ENCODE measurements around the gene IGFN1. TPM values are rescaled to one million over a fixed set of nuclear protein-coding genes. Genes with fewer than 3 reads are reported as not detected.

IGFN1 gene
- total and polyA plus RNA-seq, 2 of the 8 experiments (the other 6 are each of a cell fraction or from before 2014, with no cell fraction given) = not detected

- POLR2A ChIA-PET (ENCODE audit: partially characterized antibody) = interaction anchor here (1.0 kb wide), 1 partner anchor 53 kb away, joined by 4 read pairs; no protein-coding TSS in a partner anchor
- Histone ChIP-seq H3K4ac (replicated peaks; ENCODE audit: insufficient read length, low read depth, low read length) (no peak overlapping the region), H4K5ac (ENCODE audit: insufficient read length, low read depth, low read length) (no peak overlapping the region), H3K4me3 (ENCODE audit: extremely low read depth in 1 of 4, insufficient read depth in 2 of 4, low read depth in 3 of 4, low read length in 4 of 4) (no peak overlapping the region), H4K91ac (replicated peaks; ENCODE audit: insufficient read length, low read length) (no peak overlapping the region), H2BK5ac (ENCODE audit: low read depth, low read length) (no peak overlapping the region), H2BK20ac (ENCODE audit: low read length) (no peak overlapping the region), H3K14ac (ENCODE audit: insufficient read length) (no peak overlapping the region), H3K56ac (replicated peaks; ENCODE audit: insufficient read length, low read depth, low read length) (no peak overlapping the region), H3K4me1 (replicated peaks in 1 of 4; ENCODE audit: control insufficient read depth in 3 of 4, insufficient read depth in 4 of 4, low read length in 3 of 4) (no peaks in the 10 kb centered on the region), H3K79me2 (ENCODE audit: control insufficient read depth in 1 of 2, insufficient read depth in 2 of 2, low read length in 2 of 2) (no peaks in the 10 kb centered on the region), H3K9ac (replicated peaks in 1 of 4; ENCODE audit: extremely low read depth in 1 of 4, low read depth in 3 of 4, low read length in 3 of 4) (no peak overlapping the region), H2BK120ac (replicated peaks; ENCODE audit: low read depth, low read length) (no peak overlapping the region), H3K23ac (ENCODE audit: insufficient read length) (no peak overlapping the region), H3K4me2 (ENCODE audit: insufficient read depth in 1 of 2, low read depth in 2 of 2, low read length in 2 of 2) (no peak overlapping the region), H3K79me1 (ENCODE audit: low read depth, low read length) (no peaks in the 10 kb centered on the region), H2BK12ac (ENCODE audit: low read depth, low read length) (no peak overlapping the region), H2AK5ac (ENCODE audit: low read depth, low read length) (no peak overlapping the region), H3K27me3 (replicated peaks in 1 of 4; ENCODE audit: control insufficient read depth in 3 of 4, extremely low read depth in 1 of 4, insufficient read depth in 3 of 4, low read length in 3 of 4) (no peaks in the 10 kb centered on the region), H4K20me1 (replicated peaks in 1 of 2; ENCODE audit: control insufficient read depth in 1 of 2, insufficient read depth in 2 of 2, low read length in 2 of 2) (no peaks in the 10 kb centered on the region), H3K18ac (ENCODE audit: extremely low read depth, low read length) (no peak overlapping the region; the same call in 1 of the 2 replicates), H3K27ac (ENCODE audit: low read depth, low read length) (no peak overlapping the region), H3K36me3 (ENCODE audit: control insufficient read depth in 2 of 4, insufficient read depth in 4 of 4, low read length in 3 of 4) (no peaks in the 10 kb centered on the region), H3K23me2 (ENCODE audit: low read depth, low read length) (no peaks in the 10 kb centered on the region), H4K8ac (ENCODE audit: extremely low read depth, insufficient read depth, low read length) (no peak overlapping the region), H2BK15ac (ENCODE audit: low read length) (no peak overlapping the region), H2AFZ (ENCODE audit: low read length) (no peak overlapping the region), H3K9me3 (ENCODE audit: insufficient read depth in 2 of 2, low read depth in 1 of 2, low read length in 1 of 2) (no peaks in the 10 kb centered on the region)
- TF ChIP-seq RFX5 (IDR thresholded peaks at IDR 0.05; ENCODE audit: borderline replicate concordance, low read depth, low read length) (no peak), SP4 (IDR thresholded peaks at IDR 0.05; ENCODE audit: low read length) (no peak), SIRT6 (IDR thresholded peaks at IDR 0.05; ENCODE audit: low read length) (no peak), CEBPB (IDR thresholded peaks at IDR 0.05; ENCODE audit: low read depth, low read length) (no peak), RBBP5 (IDR thresholded peaks at IDR 0.05; ENCODE audit: borderline replicate concordance, low read depth, low read length) (no peak), SRF (IDR thresholded peaks at IDR 0.05; ENCODE audit: low read depth, low read length) (no peak), HDAC2 (IDR thresholded peaks at IDR 0.05; ENCODE audit: borderline replicate concordance in 1 of 2, low read depth in 2 of 2, low read length in 2 of 2) (no peak), FOSL1 (IDR thresholded peaks at IDR 0.05; ENCODE audit: insufficient read depth, low read depth, low read length) (no peak), SIN3A (conservative IDR thresholded peaks at IDR 0.05 in 1 of 2, IDR thresholded peaks at IDR 0.05 in 1 of 2; ENCODE audit: low read depth in 1 of 2, low read length in 2 of 2) (no peak)
- TF ChIP-seq, protein P1, sequence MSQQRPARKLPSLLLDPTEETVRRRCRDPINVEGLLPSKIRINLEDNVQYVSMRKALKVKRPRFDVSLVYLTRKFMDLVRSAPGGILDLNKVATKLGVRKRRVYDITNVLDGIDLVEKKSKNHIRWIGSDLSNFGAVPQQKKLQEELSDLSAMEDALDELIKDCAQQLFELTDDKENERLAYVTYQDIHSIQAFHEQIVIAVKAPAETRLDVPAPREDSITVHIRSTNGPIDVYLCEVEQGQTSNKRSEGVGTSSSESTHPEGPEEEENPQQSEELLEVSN (IDR thresholded peaks at IDR 0.05) = no peak
- no peak for FAIRE-seq
- WGBS, 2 experiments (ENCODE audit: extremely low coverage in 1 of 2, insufficient coverage in 1 of 2, insufficient read length in 1 of 2, insufficient replicate concordance in 2 of 2, low coverage in 1 of 2, low lambda C conversion rate in 2 of 2, missing lambda C conversion rate in 1 of 2) = 91% methylated on average over 5 of the region's 6 CpGs; no CpG with 5 or more reads in 1 of the 2 experiments
- CTCF ChIA-PET (ENCODE audit: partially characterized antibody) = interaction anchor here (1.3 to 1.9 kb wide), 2 partner anchors 10 to 19 kb away, joined by 4 read pairs; no protein-coding TSS in a partner anchor
- DNase-seq (ENCODE audit: low read depth in 1 of 2, low spot score in 2 of 2) = no peak
Observed at GRCh38 chr1:201194046-201194445, 3.4 kb downstream of the IGFN1 start.

Data from H1 (cell line).